COLO829 (cell line): Measurements from ENCODE around the gene SV2A.
A peak's percentile ranks its signal among the peaks of the same experiment; 100 is the strongest.
"Not testable (repeated sequence)": the region's sequence is repeated elsewhere in the genome, so short reads cannot be mapped to it uniquely, and the experiment has no call there.

Source experiments
- DNase-seq: peaks from one replicate; pipeline ENCODE4 v3.0.0; 2012; ENCODE audit warnings: low spot score

SV2A gene

GRCh38 chr1:149928401-149928724 is 10.7 kb upstream of the SV2A start:
- DNase-seq: no peak

GRCh38 chr1:149927563-149928400 is 10.1 kb upstream of the SV2A start, which contains the start of gene SF3B4:
Gene SF3B4 (minus strand): TSS chr1:149927803. CDS start chr1:149927759, 44 bp downstream.
- peak; percentile 89 for DNase-seq

GRCh38 chr1:149927056-149927562 is 9.5 kb upstream of the SV2A start:
- no peak for DNase-seq

- no peak for DNase-seq
These were observed 8.7 kb upstream of the SV2A start for GRCh38 chr1:149926296-149926695.

GRCh38 chr1:149925751-149926150 is 8.1 kb upstream of the SV2A start:
- no peak for DNase-seq

GRCh38 chr1:149925345-149925744 is 7.7 kb upstream of the SV2A start:
- DNase-seq: no peak

- no peak for DNase-seq
These were observed 6.0 kb upstream of the SV2A start for GRCh38 chr1:149923626-149924025.

GRCh38 chr1:149916898-149917252 is 769 bp downstream of the SV2A start:
- DNase-seq: no peak

- no peak for DNase-seq
These were observed 1.3 kb downstream of the SV2A start for GRCh38 chr1:149916193-149916897.

- DNase-seq: no peak
These were observed 2.0 kb downstream of the SV2A start for GRCh38 chr1:149915429-149916192.

- DNase-seq: no peak
These were observed 3.1 kb downstream of the SV2A start for GRCh38 chr1:149914545-149914944.

GRCh38 chr1:149906570-149907075 is 11.0 kb downstream of the SV2A start:
- no peak for DNase-seq

- DNase-seq: no peak
These were observed 13.7 kb downstream of the SV2A start for GRCh38 chr1:149903836-149904491.

- peak; percentile 99 for DNase-seq
These were observed 18.0 kb downstream of the SV2A start, which contains the start of gene BOLA1 for GRCh38 chr1:149899460-149900284. Gene BOLA1 (plus strand): TSS chr1:149899568. CDS start chr1:149900060, 492 bp downstream.

- no peak for DNase-seq
These were observed 21.1 kb downstream of the SV2A start for GRCh38 chr1:149896575-149896974.

- no peak for DNase-seq
These were observed 28.7 kb downstream of the SV2A start for GRCh38 chr1:149888999-149889289.

GRCh38 chr1:149888247-149888998 is 29.2 kb downstream of the SV2A start:
- DNase-seq: peak; percentile 75

GRCh38 chr1:149887456-149888246 is 30.0 kb downstream of the SV2A start:
- DNase-seq: peak; percentile 93

GRCh38 chr1:149887196-149887455 is 30.5 kb downstream of the SV2A start:
- not testable (repeated sequence) for DNase-seq
